Medulla oblongata (tissue), 1 donor: ENCODE measurements around the gene TTF1.

ENCODE experiments used
- DNase-seq: peaks from one replicate; pipeline ENCODE4 v3.0.0-alpha.2; 2015; ENCODE audit errors: extremely low spot score

Gene TTF1

DNA sequence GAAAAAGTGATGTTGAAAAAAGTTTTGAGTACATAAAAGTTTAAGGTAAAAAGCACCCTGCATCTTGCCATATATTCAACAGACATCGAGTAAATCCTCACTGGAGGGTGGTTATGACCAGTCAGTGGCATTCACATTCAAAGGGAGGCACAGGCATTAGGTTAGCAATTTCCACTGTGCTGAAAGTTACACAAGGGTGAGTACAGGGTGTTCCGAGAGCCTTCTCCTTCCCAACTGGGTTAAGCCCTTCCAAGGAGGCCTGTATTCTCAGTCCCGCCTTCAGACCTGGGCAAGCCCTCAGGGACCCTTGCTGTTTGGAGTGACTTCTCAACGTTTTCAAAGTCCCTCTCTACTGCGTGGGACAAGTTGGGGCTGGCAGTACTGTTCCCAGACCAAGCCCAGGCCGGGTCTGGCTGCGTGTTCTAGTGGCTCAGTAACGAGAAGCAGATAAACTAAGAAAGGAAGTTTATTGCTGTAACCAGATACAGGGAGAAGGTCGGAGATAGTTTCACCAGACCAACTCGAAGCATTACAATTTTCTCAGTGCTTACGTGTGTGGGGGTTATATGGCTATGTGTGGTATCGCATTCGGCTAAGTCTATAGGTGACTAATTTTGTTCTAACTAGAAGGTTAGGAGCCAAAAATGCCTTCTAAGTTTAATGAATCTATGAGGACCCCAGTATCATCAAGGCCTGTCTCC, 38.9 kb downstream of the TTF1 start:
- no peak for DNase-seq

DNA sequence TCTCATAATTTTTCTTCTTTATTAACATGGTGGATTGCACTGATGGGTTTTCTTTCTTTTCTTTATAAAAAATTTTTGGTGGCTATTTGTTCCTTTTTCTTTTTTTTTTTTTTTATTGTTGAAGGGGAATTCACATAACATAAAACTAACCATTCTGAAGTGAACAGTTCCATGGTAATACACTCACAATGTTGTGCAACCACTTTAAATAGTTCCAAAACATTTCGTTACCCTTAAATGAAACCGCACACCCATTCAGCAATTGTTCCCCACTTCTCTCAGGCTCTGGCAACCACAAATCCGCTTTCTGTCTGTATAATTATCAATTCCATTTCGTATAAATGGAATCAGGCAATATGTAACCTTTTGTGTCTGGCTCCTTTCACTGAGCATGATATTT, 40.2 kb downstream of the TTF1 start:
- DNase-seq: no peak

DNA sequence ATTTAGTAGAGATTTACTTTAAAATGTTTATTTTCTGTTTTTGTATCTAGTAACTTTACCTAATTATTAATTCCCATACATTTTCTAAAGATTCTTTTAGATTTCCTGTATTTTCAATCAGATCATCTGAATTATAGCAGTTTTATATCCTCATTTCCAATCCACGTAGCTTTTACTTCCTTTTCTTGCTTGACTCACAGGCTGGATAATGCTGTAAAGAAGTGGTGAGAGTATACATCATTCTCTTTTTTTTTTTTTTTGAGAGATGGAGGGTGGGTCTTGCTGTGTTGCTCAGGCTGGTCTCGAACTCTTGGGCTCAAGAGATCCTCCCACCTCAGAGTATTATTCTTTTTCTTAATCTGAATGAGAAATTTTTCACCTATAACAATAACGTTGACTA, 40.7 kb downstream of the TTF1 start:
- no peak for DNase-seq

DNA sequence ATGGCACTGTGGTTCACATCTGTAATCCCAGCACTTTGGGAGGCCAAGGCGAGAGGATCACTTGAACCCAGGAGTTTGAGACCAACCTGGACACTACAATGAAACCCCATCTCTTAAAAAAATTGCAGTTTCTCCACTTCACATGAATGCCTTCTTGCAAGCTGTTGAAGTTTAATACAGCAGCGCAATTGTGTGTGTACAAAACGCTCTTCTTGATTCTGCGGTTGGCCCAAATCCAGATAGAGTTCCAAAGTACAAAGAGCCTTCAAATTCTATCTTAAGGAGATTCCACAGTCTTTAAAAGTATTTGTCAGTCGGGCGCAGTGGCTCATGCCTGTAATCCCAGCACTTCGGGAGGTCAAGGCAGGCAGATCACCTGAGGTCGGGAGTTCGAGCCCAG, 42.6 kb downstream of the TTF1 start:
- no peak for DNase-seq

DNA sequence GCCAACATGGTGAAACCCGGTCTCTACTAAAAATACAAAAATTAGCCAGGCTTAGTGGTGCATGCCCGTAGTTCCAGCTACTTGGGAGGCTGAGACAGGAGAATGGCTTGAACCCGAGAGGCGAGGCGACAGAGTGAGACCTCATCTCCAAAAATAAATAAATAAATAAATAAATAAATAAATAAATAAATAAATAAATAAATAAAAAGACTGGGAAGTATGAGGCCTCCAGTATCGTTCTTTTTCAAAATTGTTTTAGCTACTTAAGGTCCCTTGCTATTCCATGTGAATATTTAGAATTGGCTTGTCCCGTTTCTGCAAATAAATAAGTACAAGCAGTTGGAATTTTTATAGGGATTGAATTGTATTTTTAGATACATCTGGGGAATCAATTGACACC, 48.9 kb downstream of the TTF1 start:
- no peak for DNase-seq

DNA sequence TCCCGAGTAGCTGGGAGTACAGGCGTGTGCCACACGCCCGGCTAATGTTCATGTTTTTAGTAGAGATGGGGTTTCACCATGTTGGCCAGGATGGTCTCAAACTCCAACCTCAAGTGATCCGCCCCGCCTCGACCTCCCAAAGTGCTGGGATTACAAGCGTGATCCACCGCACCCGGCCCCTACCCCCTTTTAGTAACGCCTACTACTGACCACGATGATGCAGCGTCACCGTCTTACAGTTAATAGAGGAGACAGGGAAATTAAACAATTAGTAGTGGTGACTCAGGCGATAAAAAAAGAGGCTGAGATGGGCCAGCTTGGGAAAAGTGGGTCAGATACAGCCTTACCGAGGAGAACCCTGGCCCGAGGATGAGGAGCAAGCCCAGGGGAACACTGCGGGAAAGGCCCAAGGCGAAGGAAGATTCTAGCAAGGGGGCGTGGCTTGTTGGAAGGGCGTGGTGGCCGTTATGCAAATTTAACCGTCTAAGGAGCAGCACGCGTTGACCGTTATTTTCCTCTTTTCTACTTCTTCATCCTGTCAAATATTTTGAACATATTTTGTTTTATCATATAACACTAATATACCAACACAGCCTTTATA, 50.2 kb downstream of the TTF1 start:
- no peak for DNase-seq

DNA sequence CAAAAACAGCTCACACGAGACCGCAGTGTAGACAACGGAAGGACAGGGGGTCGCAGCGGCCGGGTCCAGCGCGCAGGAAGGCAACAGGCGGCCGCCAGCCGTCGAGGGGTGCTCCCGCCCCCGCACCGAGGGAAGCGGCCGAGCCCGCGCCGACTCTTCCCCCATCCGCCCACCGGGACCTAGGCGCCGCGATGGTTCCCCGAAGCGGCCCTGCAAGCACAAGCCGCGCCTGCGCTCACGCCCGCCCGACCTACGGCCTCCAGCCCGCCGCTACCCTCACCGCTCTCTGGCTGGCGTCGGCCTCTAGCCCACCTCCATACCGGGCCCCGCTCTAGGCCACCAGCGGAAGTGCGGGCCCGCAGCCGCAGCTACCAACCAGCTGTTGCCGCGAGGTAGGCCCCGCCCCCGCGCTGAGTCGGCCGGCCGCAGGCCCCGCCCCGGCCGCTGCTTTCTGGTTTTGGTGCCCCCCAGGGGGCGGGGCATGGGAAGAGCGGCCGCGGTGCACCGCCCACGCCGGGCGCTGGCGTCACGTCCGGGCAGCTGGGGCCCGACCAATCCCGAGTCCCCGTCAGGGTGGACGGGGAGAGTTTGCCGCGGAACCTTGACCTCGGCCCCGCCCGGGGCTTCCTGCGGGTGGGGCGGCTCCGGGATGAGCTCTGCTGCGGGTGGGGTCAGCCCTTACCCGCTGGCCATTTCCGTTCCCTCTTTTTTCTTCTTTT, 51.8 kb downstream of the TTF1 start, which contains the start of gene SETX:
SETX (minus strand) TSS at position 350 of the 719 bp plus-strand sequence. CDS start 5,558 bp downstream, outside the sequence.
- DNase-seq: peak; percentile 99

DNA sequence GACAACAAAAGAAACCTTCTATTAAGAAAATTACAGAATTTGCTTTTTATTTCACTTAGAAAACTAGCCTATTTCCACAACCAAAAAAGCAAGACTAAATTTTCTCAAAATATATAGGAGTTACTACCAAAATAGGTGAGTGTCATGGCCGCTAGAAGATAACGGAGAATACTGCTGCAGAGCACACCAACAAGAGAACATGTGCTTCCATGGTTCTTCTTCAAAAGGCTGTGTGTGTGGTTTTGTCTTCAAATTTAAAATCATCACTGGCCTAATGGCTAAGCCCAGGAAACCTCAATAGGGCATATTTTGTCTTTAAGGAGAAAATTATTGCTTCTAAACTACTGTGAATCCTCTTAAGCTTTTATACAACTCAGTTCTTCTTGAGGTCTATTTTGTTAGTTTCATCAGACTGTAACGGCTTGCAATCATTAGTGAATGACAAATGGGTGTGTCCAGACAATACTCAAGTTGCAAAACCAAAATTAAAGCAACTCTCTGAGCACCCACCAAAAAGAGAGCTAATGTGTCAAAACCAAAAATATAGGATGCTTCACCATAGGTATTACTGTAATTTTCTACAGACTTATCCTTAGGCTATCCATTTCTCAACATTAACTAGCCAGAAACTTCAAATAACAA, 55.1 kb downstream of the TTF1 start:
- DNase-seq: no peak

DNA sequence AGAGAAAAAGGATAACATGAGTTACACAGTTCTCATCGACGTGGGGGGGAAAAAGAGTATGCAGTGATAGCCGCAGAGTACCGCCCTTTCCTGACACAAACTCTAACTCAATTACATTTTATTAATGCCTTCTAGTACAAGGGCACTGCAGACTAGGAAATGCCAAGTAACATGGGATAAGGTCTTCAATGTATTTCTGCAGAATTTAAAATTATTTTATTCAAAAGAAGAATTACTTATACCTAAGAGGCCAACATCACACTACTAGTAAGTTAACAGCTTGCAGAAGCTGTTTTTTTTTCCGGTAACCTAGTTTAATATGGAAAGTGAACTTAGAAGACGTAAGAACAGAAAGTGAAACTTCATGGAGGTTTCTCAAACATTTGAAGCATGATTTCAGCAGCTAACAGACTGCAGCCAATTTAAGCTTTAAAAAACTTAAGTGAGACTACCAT, 55.8 kb downstream of the TTF1 start:
- peak; percentile 20 for DNase-seq

DNA sequence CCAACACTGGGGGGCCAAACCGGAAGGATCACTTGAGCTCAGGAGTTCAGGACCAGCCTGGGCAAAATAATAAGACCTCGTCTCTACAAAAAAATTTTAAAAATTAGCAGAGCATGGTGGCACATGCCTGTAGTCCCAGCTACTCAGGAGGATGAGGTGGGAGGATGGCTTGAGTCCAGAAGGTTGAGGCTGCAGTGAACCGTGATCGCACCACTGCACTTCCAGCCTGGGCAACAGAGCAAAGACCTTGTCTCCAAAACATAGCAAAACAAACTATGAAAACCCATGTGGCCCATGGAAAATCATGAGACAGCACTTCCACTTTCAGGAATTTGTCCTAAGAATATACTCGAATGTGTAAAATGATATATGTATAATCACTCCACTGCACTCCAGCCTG, 58.0 kb downstream of the TTF1 start:
- no peak for DNase-seq

DNA sequence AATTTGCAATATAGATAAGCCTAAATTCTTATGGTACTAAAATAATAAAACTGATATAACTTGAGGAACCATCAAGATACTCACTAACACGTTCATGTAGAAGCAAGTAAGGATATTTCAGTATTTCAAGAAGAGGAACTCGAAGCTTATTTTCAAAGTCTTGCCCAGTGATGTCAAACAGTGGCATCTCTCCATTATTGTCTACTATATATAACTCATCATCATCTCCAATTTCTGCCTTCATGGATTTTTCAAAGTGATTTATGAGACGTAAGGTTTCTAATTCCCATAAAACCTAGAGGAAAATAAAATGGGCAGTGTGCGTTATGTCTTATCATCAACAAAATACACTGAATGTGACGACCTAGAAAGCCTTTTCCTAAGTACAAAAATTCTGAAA, 60.5 kb downstream of the TTF1 start:
- no peak for DNase-seq

DNA sequence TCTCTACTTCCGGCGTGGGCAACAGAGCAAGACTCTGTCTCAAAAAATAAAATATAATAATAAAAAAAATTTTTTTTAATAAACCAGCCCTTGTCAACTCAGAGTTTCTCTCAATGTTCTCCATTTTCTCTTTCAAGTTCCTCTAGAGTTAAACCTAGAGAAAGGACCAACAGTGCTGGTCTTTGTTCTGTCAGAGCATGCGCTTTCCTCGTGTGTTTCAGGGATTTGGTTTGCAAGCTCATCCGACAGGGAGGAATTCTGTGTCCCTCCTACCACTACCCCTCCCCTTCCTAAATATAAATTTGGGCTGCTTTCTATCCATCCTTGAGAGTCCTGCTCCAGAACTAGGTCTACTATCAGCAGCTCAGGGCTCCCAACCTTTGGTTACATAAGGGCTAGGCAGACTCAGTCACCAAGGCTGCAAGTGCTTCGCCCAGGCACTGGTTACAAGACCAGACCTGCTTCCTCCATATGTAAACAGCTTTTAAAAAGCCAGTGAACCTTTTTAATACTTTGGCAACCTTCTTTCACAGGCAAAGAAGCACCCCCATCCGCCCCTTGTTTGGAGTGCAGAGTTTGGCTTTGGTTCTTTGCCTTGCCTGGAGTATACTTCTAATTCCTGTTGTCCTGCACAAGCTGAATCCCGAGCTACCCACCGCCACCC, 65.3 kb downstream of the TTF1 start:
- DNase-seq: peak; percentile 78

DNA sequence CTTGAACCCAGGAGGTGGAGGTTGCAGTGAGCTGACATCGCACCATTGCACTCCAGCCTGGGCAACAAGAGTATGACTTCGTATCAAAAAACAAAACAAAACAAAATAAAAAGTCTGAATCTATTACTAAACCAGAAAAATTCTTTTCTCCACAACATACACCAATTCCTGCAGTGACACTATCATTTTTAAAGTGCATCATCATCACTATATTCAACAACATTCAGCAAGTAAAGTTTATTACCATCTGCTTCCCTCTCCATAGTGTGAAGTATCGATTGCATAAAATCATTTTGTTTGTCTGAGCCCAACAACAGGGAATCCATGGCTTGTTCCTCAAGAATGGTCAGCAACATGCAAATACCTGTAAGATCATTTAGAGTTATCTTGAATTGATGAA, 72.3 kb downstream of the TTF1 start:
- no peak for DNase-seq

DNA sequence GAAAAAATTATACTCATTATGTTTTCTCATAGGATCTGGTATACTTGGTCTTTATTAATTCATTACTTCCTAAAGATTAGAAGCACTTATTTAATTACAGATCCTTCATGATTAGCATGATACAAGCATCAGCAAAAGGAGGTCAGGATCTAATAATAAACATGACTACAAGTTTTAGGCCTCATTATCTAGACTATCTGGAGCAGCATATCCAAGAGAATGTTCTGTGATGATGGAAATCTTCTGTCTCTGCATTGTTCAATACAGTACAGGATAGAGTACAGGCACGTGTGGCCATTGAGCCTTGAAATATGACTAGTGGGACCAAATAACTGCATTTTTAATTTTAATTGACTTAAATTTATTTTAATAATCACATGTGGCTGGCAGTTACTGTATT, 73.1 kb downstream of the TTF1 start:
- DNase-seq: no peak

DNA sequence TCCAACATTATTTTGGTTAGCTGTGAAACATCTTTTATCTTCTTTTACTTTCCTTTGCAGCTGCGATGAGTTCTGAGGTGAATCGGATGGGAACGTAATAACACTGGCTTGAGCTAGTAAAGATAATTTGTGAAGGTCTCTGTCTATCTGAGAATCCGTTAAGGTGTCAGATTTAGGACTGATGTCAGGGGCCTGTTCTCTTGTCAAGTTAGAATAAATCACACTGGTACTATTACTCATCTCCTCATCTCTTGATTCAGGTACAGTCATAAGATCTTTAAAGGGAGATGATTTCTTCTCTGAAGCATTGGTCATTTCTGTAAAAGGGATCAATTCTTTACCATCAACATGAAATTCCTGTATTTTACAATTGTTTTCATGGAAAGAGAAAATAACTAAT, 78.1 kb downstream of the TTF1 start:
- DNase-seq: no peak

DNA sequence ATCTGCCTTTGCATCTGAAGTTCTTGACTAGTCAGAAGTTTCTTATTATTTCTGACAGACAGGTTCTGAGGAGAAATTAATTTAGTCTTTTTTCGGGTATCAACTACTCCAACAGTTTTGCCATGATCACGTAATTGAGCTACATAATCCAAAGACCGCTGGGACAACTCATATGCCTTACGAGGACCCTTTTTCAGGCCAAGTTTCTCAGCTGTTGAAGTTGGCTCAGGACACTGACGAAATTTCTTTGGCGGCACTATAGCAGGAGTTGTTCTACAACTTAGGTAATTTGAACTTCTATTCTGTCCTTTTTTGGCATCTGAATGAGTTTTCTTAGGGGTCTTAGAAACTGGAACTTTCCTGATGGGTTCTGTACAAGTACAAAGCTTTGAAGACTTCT, 79.1 kb downstream of the TTF1 start:
- DNase-seq: no peak
